IMR-90 (cell line): ENCODE measurements around the gene PSMA3. TPM values are rescaled to one million over a fixed set of nuclear protein-coding genes. Genes with fewer than 3 reads are reported as not detected.

Experiments
- ATAC-seq: fragments of 200-7000 bp; cut with Tn5 transposase; 2 replicates; pipeline ENCODE4 v1.9.1; 2020; ENCODE audit warnings: low read depth, mild to moderate bottlenecking, moderate library complexity
- BruUV-seq: library from RNA; stranded (reverse); fragments of 400-500 nt; replicated peaks from 2 replicates; lab custom pipeline; 2021; lab: Mats Ljungman, UMichigan
- CTCF ChIA-PET: fragments of 300-600 bp; formaldehyde crosslinking; extraction: SDS; loops from one replicate; lab custom pipeline; 2021; ENCODE audit warnings: antibody characterized with exemption; lab: Yijun Ruan, JAX
- POLR2A ChIA-PET: fragments of 300-600 bp; sonication (Branson Sonifier 250); formaldehyde crosslinking; loops from one replicate; lab custom pipeline; 2022; ENCODE audit warnings: antibody characterized with exemption; ENCODE audit not compliant: unreplicated experiment; lab: Charles Lee
- DNase-seq: peaks from one replicate; pipeline ENCODE4 v3.0.0; 2013
- H2AFZ ChIP-seq: replicated peaks from 2 replicates; pipeline ENCODE3; 2013; ENCODE audit warnings: low read length, mild to moderate bottlenecking; ENCODE audit not compliant: poor library complexity
- H2AK5ac ChIP-seq: 2 replicates; pipeline ENCODE4 v1.6.1; 2013; ENCODE audit warnings: low read depth, low read length, inconsistent platforms
- H2AK9ac ChIP-seq: replicated peaks from 2 replicates; pipeline ENCODE3; 2013; ENCODE audit warnings: mild to moderate bottlenecking, low read depth, low read length, moderate library complexity; ENCODE audit not compliant: poor library complexity
- H2BK120ac ChIP-seq: 2 replicates; pipeline ENCODE4 v1.6.1; 2013; ENCODE audit warnings: low read depth, low read length, inconsistent platforms
- H2BK15ac ChIP-seq: 3 replicates; pipeline ENCODE4 v1.6.1; 2013; ENCODE audit warnings: low read depth, low read length, inconsistent platforms
- H2BK20ac ChIP-seq: 2 replicates; pipeline ENCODE4 v1.6.1; 2013; ENCODE audit warnings: low read depth, mild to moderate bottlenecking, inconsistent platforms, low read length, moderate library complexity
- H2BK5ac ChIP-seq: 2 replicates; pipeline ENCODE4 v1.6.1; 2013; ENCODE audit warnings: mild to moderate bottlenecking, low read depth, low read length, inconsistent platforms; ENCODE audit not compliant: poor library complexity, severe bottlenecking
- H3K14ac ChIP-seq: replicated peaks from 2 replicates; pipeline ENCODE4 v1.6.1; 2013; ENCODE audit warnings: low read depth, low read length, inconsistent platforms
- H3K18ac ChIP-seq: 2 replicates; pipeline ENCODE4 v1.6.1; 2013; ENCODE audit warnings: low read depth, low read length, control low read depth
- H3K23ac ChIP-seq: 2 replicates; pipeline ENCODE4 v1.6.1; 2013; ENCODE audit warnings: low read depth, low read length, inconsistent platforms
- H3K27ac ChIP-seq: 2 replicates; pipeline ENCODE4 v1.5.1; 2013; ENCODE audit warnings: mild to moderate bottlenecking, control low read depth, low read length; ENCODE audit not compliant: insufficient read depth
- H3K27me3 ChIP-seq: 2 replicates; pipeline ENCODE4 v1.6.1; 2013; ENCODE audit warnings: low read length; ENCODE audit not compliant: control insufficient read depth, insufficient read depth
- H3K36me3 ChIP-seq: 2 replicates; pipeline ENCODE4 v1.6.1; 2013; ENCODE audit warnings: low read length, mixed read lengths; ENCODE audit not compliant: control insufficient read depth, insufficient read depth
- H3K4ac ChIP-seq: 2 replicates; pipeline ENCODE4 v1.6.1; 2013; ENCODE audit warnings: low read depth, low read length, inconsistent platforms
- H3K4me1 ChIP-seq: 2 replicates; pipeline ENCODE4 v1.6.1; 2013; ENCODE audit warnings: low read length, mixed read lengths; ENCODE audit not compliant: control insufficient read depth, insufficient read depth
- H3K4me2 ChIP-seq: 2 replicates; pipeline ENCODE4 v1.6.1; 2013; ENCODE audit warnings: low read depth, mild to moderate bottlenecking, control low read depth, low read length, moderate library complexity
- H3K4me3 ChIP-seq: 2 replicates; pipeline ENCODE4 v1.5.1; 2013; ENCODE audit warnings: low read depth, mild to moderate bottlenecking, control low read depth, low read length, moderate library complexity; ENCODE audit not compliant: insufficient read depth
- H3K56ac ChIP-seq: 2 replicates; pipeline ENCODE4 v1.6.1; 2013; ENCODE audit warnings: low read length, inconsistent platforms; ENCODE audit not compliant: insufficient read depth; ENCODE audit errors: extremely low read depth
- H3K79me1 ChIP-seq, 2 experiments: 2 replicates each; pipeline ENCODE4 v1.6.1; 2013; ENCODE audit warnings: low read length in 2 of 2, inconsistent platforms in 1 of 2, low read depth in 1 of 2
- H3K9ac ChIP-seq: 2 replicates; pipeline ENCODE4 v1.6.1; 2013; ENCODE audit warnings: low read depth, low read length, control low read depth
- H3K9me1 ChIP-seq: 2 replicates; pipeline ENCODE4 v1.6.1; 2013; ENCODE audit warnings: low read length, inconsistent platforms; ENCODE audit not compliant: insufficient read depth
- H3K9me3 ChIP-seq: 2 replicates; pipeline ENCODE4 v1.6.1; 2013; ENCODE audit warnings: low read length; ENCODE audit not compliant: control insufficient read depth, insufficient read depth
- H4K20me1 ChIP-seq: 2 replicates; pipeline ENCODE4 v1.6.1; 2013; ENCODE audit warnings: low read length, inconsistent platforms; ENCODE audit not compliant: insufficient read depth
- H4K5ac ChIP-seq: 2 replicates; pipeline ENCODE4 v1.6.1; 2013; ENCODE audit warnings: mild to moderate bottlenecking, low read depth, low read length, control low read depth
- H4K8ac ChIP-seq, 2 experiments: 2 replicates each; pipeline ENCODE4 v1.6.1; 2013; ENCODE audit warnings: low read depth in 2 of 2, low read length in 2 of 2, control low read depth in 1 of 2, inconsistent platforms in 1 of 2
- H4K91ac ChIP-seq: 2 replicates; pipeline ENCODE4 v1.6.1; 2013; ENCODE audit warnings: low read depth, low read length, inconsistent platforms; ENCODE audit not compliant: insufficient read depth
- BHLHE40 ChIP-seq: fragments of 150-350 bp; IDR thresholded peaks from 2 replicates; pipeline ENCODE4 v1.6.1; 2016; ENCODE audit warnings: mild to moderate bottlenecking, low read depth, low read length
- MAFK ChIP-seq: IDR thresholded peaks from 2 replicates; pipeline ENCODE4 v1.6.1; 2012; ENCODE audit warnings: low read depth, low read length, improper control_type of control experiment
- SMC3 ChIP-seq: fragments of 150-350 bp; IDR thresholded peaks from 2 replicates; pipeline ENCODE4 v1.6.1; 2016; ENCODE audit warnings: low read depth, mild to moderate bottlenecking, antibody characterized with exemption, low read length, moderate library complexity
- WGBS, 2 experiments: methylation state at CpG; one replicate each; pipeline versions ENCODE4 v1.1.5 to v1.1.7; 2013; ENCODE audit warnings: missing lambda C conversion rate in 2 of 2; ENCODE audit not compliant: insufficient read length in 1 of 2; ENCODE audit errors: extremely low coverage in 2 of 2; 5-methylcytosine and 5-hydroxymethylcytosine counted together
- dilution Hi-C: fragments of 300-500 bp; cut with HindIII; formaldehyde crosslinking; loops from one replicate; pipeline ENCODE4 v1.14.3; 2018; ENCODE audit warnings: low sequenced_read_pairs; ENCODE audit not compliant: unreplicated experiment
- in situ Hi-C: fragments of 300-500 bp; cut with MboI; formaldehyde crosslinking; loops from 3 replicates; pipeline ENCODE4 v1.14.3; 2019; ENCODE audit warnings: low sequenced_read_pairs, inconsistent platforms, mixed read lengths
- intact Hi-C: fragments of 100-400 bp; cut with micrococcal nuclease; formaldehyde crosslinking; loops from 2 replicates; pipeline ENCODE4 v1.10.0; 2022
- polyA plus RNA-seq, 3 experiments: library from polyadenylated mRNA; depleted of rRNA; stranded (reverse); fragments of >200 nt; gene quantifications; 2 replicates each; pipeline ENCODE4 v1.2.3, GENCODE V29; 2012; ENCODE audit warnings: low replicate concordance in 1 of 3
- total RNA-seq: library from RNA; depleted of rRNA; stranded (reverse); fragments of >200 nt; gene quantifications from 2 replicates; pipeline ENCODE4 v1.2.3, GENCODE V29; 2012
- TF ChIP-seq, protein P1 (sequence below): fragments of 150-350 bp; IDR thresholded peaks from 2 replicates; pipeline ENCODE4 v1.6.1; 2016; ENCODE audit warnings: low read depth, mild to moderate bottlenecking, low read length, moderate library complexity, borderline replicate concordance

Gene PSMA3
- total and polyA plus RNA-seq, 2 of the 4 experiments (the other 2 are of a cell fraction) = 74.9 to 231 TPM

DNA sequence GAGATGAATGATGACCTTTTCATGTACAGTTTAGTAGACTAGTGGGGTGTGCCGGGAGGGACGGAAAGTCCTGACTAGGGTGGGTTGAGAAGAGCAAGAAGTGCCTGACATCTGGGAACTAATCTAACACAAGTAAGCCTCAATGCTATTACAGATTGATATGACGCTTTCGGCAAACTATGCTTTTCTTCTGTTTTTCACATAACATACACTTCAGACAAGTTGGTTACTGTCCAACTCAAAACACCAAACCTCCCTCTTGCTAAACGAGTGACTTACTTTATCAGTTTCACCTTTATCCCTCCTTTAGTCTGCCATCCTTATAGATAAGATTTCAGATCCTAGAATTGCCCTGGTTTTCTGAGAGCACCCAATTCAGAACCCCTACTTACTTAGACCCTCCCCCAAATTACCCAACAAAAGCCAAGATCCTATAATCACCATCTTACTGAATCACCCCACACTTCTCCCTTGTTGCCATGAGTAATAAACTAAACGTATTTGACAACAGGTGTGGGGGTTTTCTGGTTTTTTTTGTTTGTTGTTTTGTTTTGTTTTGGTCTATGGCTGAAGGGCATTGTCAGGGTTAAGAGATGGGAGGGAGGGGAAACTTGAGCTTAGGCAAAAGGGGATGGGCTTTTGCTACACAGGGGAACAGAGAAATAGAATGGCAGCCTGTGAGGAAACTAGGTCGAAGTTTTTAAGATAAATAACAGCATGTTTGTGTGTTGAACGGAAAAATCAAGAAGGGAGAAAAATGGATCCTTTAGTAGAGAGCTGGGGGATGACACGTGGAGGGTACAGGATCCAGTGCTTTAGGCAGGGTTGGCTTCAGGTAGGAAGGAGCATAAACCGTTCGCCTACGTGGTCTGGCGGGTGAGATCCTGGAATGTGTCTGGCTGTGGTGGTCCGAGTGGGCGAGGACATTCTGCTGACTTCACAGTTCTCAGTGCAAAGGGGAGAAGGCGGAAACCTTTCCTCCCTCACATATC lies 6.1 kb upstream of the PSMA3 start:
- 48% methylated on average over 5 of the region's 16 CpGs; no CpG with 5 or more reads in 1 of the 2 experiments for WGBS, 2 experiments
- Histone ChIP-seq H2BK5ac (no peak overlapping the region), H4K91ac (no peak overlapping the region), H3K27ac (no peak overlapping the region), H2AFZ (peak overlapping the region; percentile 33), H3K79me1 (peaks cover 0 to 3% of the 10 kb centered on the region in 2 experiments; a peak in 2 of 4 replicates), H3K4me3 (peak overlapping the region; percentile 4; the same call in 1 of the 2 replicates), H3K27me3 (no peaks in the 10 kb centered on the region), H3K23ac (no peak overlapping the region), H3K56ac (no peak overlapping the region), H3K4ac (no peak overlapping the region), H4K5ac (0 out of 2 replicates have a peak overlapping the region, but pooled peaks have one; percentile 4), H3K9me1 (peaks cover 7% of the 10 kb centered on the region; the same call in 1 of the 2 replicates), H3K4me1 (no peaks in the 10 kb centered on the region), H2BK15ac (no peak overlapping the region), H3K18ac (no peak overlapping the region), H2AK5ac (no peak overlapping the region), H3K36me3 (0 out of 2 replicates have a peak, but pooled peaks cover 2% of the 10 kb centered on the region), H3K9ac (no peak overlapping the region), H3K4me2 (peak overlapping the region; percentile 48), H4K20me1 (no peaks in the 10 kb centered on the region), H4K8ac (peak overlapping the region in 1 of 2 experiments; percentile 13; a peak in 1 of 4 replicates), H3K14ac (no peak overlapping the region), H2BK120ac (no peak overlapping the region), H2BK20ac (no peak overlapping the region), H2AK9ac (no peak overlapping the region), H3K9me3 (no peaks in the 10 kb centered on the region)
- BruUV-seq = no TSS peak
- ChIA-PET CTCF (no interaction called here), POLR2A (no interaction called here)
- in situ Hi-C loops (loop anchor here (25.0 kb wide), 1 partner anchor 976 kb away; the partner anchor contains the start of genes AP5M1 and EXOC5), dilution Hi-C loops (no loop called here), intact Hi-C loops (no loop called here)
- TF ChIP-seq BHLHE40 (no peak), MAFK (peak; percentile 68), SMC3 (no peak)
- TF ChIP-seq, protein P1, sequence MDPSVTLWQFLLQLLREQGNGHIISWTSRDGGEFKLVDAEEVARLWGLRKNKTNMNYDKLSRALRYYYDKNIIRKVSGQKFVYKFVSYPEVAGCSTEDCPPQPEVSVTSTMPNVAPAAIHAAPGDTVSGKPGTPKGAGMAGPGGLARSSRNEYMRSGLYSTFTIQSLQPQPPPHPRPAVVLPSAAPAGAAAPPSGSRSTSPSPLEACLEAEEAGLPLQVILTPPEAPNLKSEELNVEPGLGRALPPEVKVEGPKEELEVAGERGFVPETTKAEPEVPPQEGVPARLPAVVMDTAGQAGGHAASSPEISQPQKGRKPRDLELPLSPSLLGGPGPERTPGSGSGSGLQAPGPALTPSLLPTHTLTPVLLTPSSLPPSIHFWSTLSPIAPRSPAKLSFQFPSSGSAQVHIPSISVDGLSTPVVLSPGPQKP = no peak
- peak; percentile 13 for ATAC-seq
- DNase-seq = no peak
